ENCODE results near the gene ENTPD8. TPM values are rescaled to one million over a fixed set of nuclear protein-coding genes. Genes with fewer than 3 reads are reported as not detected.

Gene ENTPD8
- total and polyA plus RNA-seq, 5 experiments from 2014 or later = not detected

GRCh38 chr9:137436761-137437600, 4.2 kb downstream of the ENTPD8 start:
- Mint-ChIP-seq H3K27me3 (peaks cover 2 to 8% (median 5%) of the 10 kb centered on the region in 5 donors), H3K36me3 (no peaks in the 10 kb centered on the region), H3K9me3 (no peaks in the 10 kb centered on the region), H3K4me3 (no peak overlapping the region), H3K4me1 (peaks cover 2 to 4% (median 2%) of the 10 kb centered on the region in 4 donors), H3K27ac (no peak overlapping the region)
- ATAC-seq = no peak
- POLR2A ChIA-PET = interaction anchor here (0.6 to 0.7 kb wide), 2 partner anchors 8 to 211 kb away, joined by 4 to 5 read pairs; no protein-coding TSS in a partner anchor
- DNase-seq = peak in 1 of 10 donors; percentile 54

DNA sequence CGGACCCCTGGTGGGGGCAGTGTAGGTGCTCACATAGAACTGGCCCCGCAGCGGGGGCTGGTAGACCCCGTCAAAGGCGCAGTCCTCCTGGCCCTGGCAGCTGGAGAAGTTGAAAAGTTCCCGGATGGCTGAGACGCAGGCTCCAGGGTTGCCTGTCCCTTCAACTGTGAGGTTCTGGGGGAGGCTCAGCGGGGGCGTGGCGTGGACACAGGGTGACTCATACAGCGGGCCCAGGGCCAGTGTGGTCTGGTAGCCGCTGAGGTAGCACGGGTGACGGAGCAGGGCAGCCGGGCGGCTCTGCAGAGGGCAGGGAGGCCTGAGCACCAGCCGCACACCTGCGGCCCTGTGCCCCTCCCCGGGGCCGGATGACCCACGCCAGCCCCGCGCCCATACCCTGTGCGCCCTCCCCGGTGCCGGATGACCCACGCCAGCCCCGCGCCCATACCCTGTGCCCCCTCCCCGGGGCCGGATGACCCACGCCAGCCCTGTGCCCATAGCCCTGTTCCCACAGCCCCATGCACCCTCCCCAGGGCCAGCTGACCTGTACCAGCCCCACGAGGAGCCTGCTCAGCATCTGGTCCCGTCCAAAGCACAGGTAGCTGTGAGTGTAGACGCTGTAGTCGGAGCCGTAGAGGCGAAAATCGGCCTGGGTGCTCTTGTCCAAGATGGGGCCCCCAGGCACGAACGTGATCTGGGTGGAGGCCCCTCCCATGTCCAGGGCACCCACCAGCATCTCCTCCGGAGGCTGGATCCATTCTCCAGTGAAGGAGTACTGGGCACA, 5.0 kb downstream of the ENTPD8 start:
- no peaks in the 10 kb centered on the region for H3K4me1 Mint-ChIP-seq
- ATAC-seq (no peak), DNase-seq (peak in 1 of 10 donors; percentile 34)
- peaks cover 0 to 6% (median 0%) of the 10 kb centered on the region in 5 donors for H3K27me3 Mint-ChIP-seq
- no peaks in the 10 kb centered on the region for H3K36me3 Mint-ChIP-seq
- POLR2A ChIA-PET = interaction anchor here (0.6 to 0.7 kb wide), 2 partner anchors 9 to 211 kb away, joined by 4 to 5 read pairs; no protein-coding TSS in a partner anchor
- no peak overlapping the region for H3K4me3 Mint-ChIP-seq
- no peak overlapping the region for H3K27ac Mint-ChIP-seq
- H3K9me3 Mint-ChIP-seq = no peaks in the 10 kb centered on the region

DNA sequence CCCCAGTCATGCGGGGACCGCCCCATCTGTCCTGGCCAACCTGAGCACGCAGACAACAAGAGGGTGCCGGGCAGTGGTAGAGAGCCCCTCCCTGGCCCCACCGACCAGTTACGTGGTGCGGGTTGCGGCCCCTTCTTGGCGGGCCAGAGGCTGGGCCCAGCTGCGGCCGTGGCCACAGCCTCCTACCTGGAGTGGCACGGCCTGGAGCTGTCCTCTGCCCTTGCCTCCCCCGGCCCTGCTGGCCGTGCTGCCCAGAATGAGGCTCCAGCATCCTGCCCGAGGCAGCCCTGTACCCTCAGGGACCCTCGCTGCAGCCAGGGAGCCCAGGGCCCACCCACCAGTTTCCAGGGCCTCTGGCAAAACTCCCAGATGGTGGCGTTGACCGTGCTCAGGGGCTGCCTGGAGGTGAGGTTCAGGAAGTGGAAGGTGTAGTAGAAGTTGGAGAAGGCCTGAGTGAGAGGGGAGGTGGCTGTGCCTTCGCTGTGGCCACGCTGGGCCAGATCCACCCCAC, 5.7 kb downstream of the ENTPD8 start:
- H3K36me3 Mint-ChIP-seq = no peaks in the 10 kb centered on the region
- H3K27ac Mint-ChIP-seq = no peak overlapping the region
- ATAC-seq (no peak), DNase-seq (peak in 1 of 10 donors; percentile 47)
- H3K4me3 Mint-ChIP-seq = no peak overlapping the region
- H3K4me1 Mint-ChIP-seq = no peaks in the 10 kb centered on the region
- peaks cover 0 to 6% (median 0%) of the 10 kb centered on the region in 5 donors for H3K27me3 Mint-ChIP-seq
- POLR2A ChIA-PET = no interaction called here
- H3K9me3 Mint-ChIP-seq = no peaks in the 10 kb centered on the region

GRCh38 chr9:137434498-137435380, 6.4 kb downstream of the ENTPD8 start:
- Mint-ChIP-seq H3K36me3 (no peaks in the 10 kb centered on the region), H3K27ac (no peak overlapping the region), H3K27me3 (peaks cover 0 to 6% (median 0%) of the 10 kb centered on the region in 5 donors), H3K4me3 (no peak overlapping the region), H3K4me1 (no peaks in the 10 kb centered on the region), H3K9me3 (no peaks in the 10 kb centered on the region)
- DNase-seq (peak in 1 of 10 donors; percentile 62), ATAC-seq (no peak)
- POLR2A ChIA-PET = no interaction called here

- H3K27me3 Mint-ChIP-seq = no peaks in the 10 kb centered on the region
- H3K4me3 Mint-ChIP-seq = no peak overlapping the region
- H3K27ac Mint-ChIP-seq = no peak overlapping the region
- H3K4me1 Mint-ChIP-seq = no peaks in the 10 kb centered on the region
- POLR2A ChIA-PET = no interaction called here
- DNase-seq = peak in 1 of 10 donors; percentile 60
- no peaks in the 10 kb centered on the region for H3K36me3 Mint-ChIP-seq
- H3K9me3 Mint-ChIP-seq = no peaks in the 10 kb centered on the region
- ATAC-seq = no peak
Observed at GRCh38 chr9:137433916-137434431, 7.2 kb downstream of the ENTPD8 start.

GRCh38 chr9:137433349-137433915, 7.7 kb downstream of the ENTPD8 start:
- Mint-ChIP-seq H3K27ac (no peak overlapping the region), H3K4me1 (no peaks in the 10 kb centered on the region), H3K4me3 (no peak overlapping the region), H3K9me3 (no peaks in the 10 kb centered on the region), H3K27me3 (no peaks in the 10 kb centered on the region), H3K36me3 (no peaks in the 10 kb centered on the region)
- DNase-seq = no peak
- ATAC-seq = no peak
- POLR2A ChIA-PET = no interaction called here

- DNase-seq (peak in 1 of 10 donors; percentile 59), ATAC-seq (no peak)
- no peaks in the 10 kb centered on the region for H3K4me1 Mint-ChIP-seq
- no peaks in the 10 kb centered on the region for H3K9me3 Mint-ChIP-seq
- H3K36me3 Mint-ChIP-seq = no peaks in the 10 kb centered on the region
- H3K27me3 Mint-ChIP-seq = no peaks in the 10 kb centered on the region
- no peak overlapping the region for H3K27ac Mint-ChIP-seq
- H3K4me3 Mint-ChIP-seq = no peak overlapping the region
- POLR2A ChIA-PET = interaction anchor here (0.7 kb wide), 1 partner anchor 1206 kb away, joined by 5 read pairs; no protein-coding TSS in a partner anchor
Observed at GRCh38 chr9:137432687-137433348, 8.3 kb downstream of the ENTPD8 start.

- H3K36me3 Mint-ChIP-seq = no peaks in the 10 kb centered on the region
- H3K9me3 Mint-ChIP-seq = no peaks in the 10 kb centered on the region
- POLR2A ChIA-PET = interaction anchor here (0.6 to 0.7 kb wide), 2 partner anchors 17 to 142 kb away, joined by 3 to 5 read pairs; no protein-coding TSS in a partner anchor
- H3K4me1 Mint-ChIP-seq = no peaks in the 10 kb centered on the region
- no peak overlapping the region for H3K27ac Mint-ChIP-seq
- no peaks in the 10 kb centered on the region for H3K27me3 Mint-ChIP-seq
- DNase-seq = peak in 1 of 10 donors; percentile 47
- H3K4me3 Mint-ChIP-seq = no peak overlapping the region
- ATAC-seq = no peak
Observed at GRCh38 chr9:137431416-137431931, 9.7 kb downstream of the ENTPD8 start.

- no peak overlapping the region for H3K27ac Mint-ChIP-seq
Observed at GRCh38 chr9:137430723-137431415, 10.3 kb downstream of the ENTPD8 start.

GRCh38 chr9:137429974-137430722, 11.0 kb downstream of the ENTPD8 start:
- Mint-ChIP-seq H3K36me3 (no peaks in the 10 kb centered on the region), H3K27ac (no peak overlapping the region), H3K4me3 (no peak overlapping the region), H3K4me1 (no peaks in the 10 kb centered on the region), H3K27me3 (no peaks in the 10 kb centered on the region), H3K9me3 (no peaks in the 10 kb centered on the region)
- no peak for ATAC-seq
- POLR2A ChIA-PET = interaction anchor here (0.6 kb wide), 1 partner anchor 41 kb away, joined by 3 read pairs; no protein-coding TSS in a partner anchor
- DNase-seq = peak in 1 of 10 donors; percentile 50

More at GRCh38 chr9:137430723-137431415, 10.3 kb downstream of the ENTPD8 start:
- H3K9me3 Mint-ChIP-seq = no peaks in the 10 kb centered on the region
- peak in 1 of 10 donors; percentile 57 for DNase-seq
- H3K36me3 Mint-ChIP-seq = no peaks in the 10 kb centered on the region
- ATAC-seq = no peak
- no peak overlapping the region for H3K4me3 Mint-ChIP-seq
- no peaks in the 10 kb centered on the region for H3K27me3 Mint-ChIP-seq
- no peaks in the 10 kb centered on the region for H3K4me1 Mint-ChIP-seq
- POLR2A ChIA-PET = interaction anchor here (0.6 to 0.7 kb wide), 3 partner anchors 18 to 142 kb away, joined by 3 to 5 read pairs (median 3); no protein-coding TSS in a partner anchor

Data from naive thymus-derived CD8-positive, alpha-beta T cell (primary cell).